ENCODE data around the gene ACADS.

The ACADS gene

GRCh38 chr12:120687578-120688289, 37.9 kb upstream of the ACADS start:
- Histone ChIP-seq H3K4me3 (ENCODE audit: low read depth in 1 of 2, low read length in 2 of 2) (peak overlapping the region; percentile 84 to 88), H3K4me1 (ENCODE audit: control insufficient read depth in 1 of 2, insufficient read depth in 2 of 2, low read length in 2 of 2) (peaks cover 40 to 53% of the 10 kb centered on the region in 2 donors), H3K9ac (ENCODE audit: low read depth in 1 of 2, low read length in 2 of 2) (peak overlapping the region; percentile 83 to 86), H3K9me3 (ENCODE audit: control insufficient read depth in 1 of 2, low read length in 2 of 2) (no peaks in the 10 kb centered on the region), H3K36me3 (ENCODE audit: control insufficient read depth in 1 of 2, insufficient read depth in 2 of 2, low read length in 2 of 2) (no peaks in the 10 kb centered on the region), H3K27ac (ENCODE audit: low read depth, low read length) (peak overlapping the region; percentile 82), H3K27me3 (ENCODE audit: control insufficient read depth in 1 of 2, insufficient read depth in 2 of 2, low read length in 2 of 2) (no peaks in the 10 kb centered on the region)

- Histone ChIP-seq H3K4me3 (ENCODE audit: low read depth in 1 of 2, low read length in 2 of 2) (peak overlapping the region; percentile 84 to 88), H3K27me3 (ENCODE audit: control insufficient read depth in 1 of 2, insufficient read depth in 2 of 2, low read length in 2 of 2) (no peaks in the 10 kb centered on the region), H3K27ac (ENCODE audit: low read depth, low read length) (no peak overlapping the region), H3K4me1 (ENCODE audit: control insufficient read depth in 1 of 2, insufficient read depth in 2 of 2, low read length in 2 of 2) (peaks cover 49 to 55% of the 10 kb centered on the region in 2 donors), H3K36me3 (ENCODE audit: control insufficient read depth in 1 of 2, insufficient read depth in 2 of 2, low read length in 2 of 2) (peaks cover 0 to 5% of the 10 kb centered on the region in 2 donors), H3K9me3 (ENCODE audit: control insufficient read depth in 1 of 2, low read length in 2 of 2) (no peaks in the 10 kb centered on the region), H3K9ac (ENCODE audit: low read depth in 1 of 2, low read length in 2 of 2) (peak overlapping the region; percentile 83 to 86)
Observed at GRCh38 chr12:120688527-120689071, 37.0 kb upstream of the ACADS start.

GRCh38 chr12:120689397-120690082, 36.1 kb upstream of the ACADS start:
- Histone ChIP-seq H3K9me3 (ENCODE audit: control insufficient read depth in 1 of 2, low read length in 2 of 2) (no peaks in the 10 kb centered on the region), H3K9ac (ENCODE audit: low read depth in 1 of 2, low read length in 2 of 2) (peak overlapping the region; percentile 83 to 86)

GRCh38 chr12:120690083-120690450, 35.6 kb upstream of the ACADS start:
- no peak overlapping the region for H3K9ac ChIP-seq (ENCODE audit: low read depth in 1 of 2, low read length in 2 of 2)
- H3K27ac ChIP-seq (ENCODE audit: low read depth, low read length): no peak overlapping the region

More at GRCh38 chr12:120689397-120690082, 36.1 kb upstream of the ACADS start:
- Histone ChIP-seq H3K4me1 (ENCODE audit: control insufficient read depth in 1 of 2, insufficient read depth in 2 of 2, low read length in 2 of 2) (peaks cover 58 to 62% of the 10 kb centered on the region in 2 donors), H3K27ac (ENCODE audit: low read depth, low read length) (peak overlapping the region; percentile 22), H3K36me3 (ENCODE audit: control insufficient read depth in 1 of 2, insufficient read depth in 2 of 2, low read length in 2 of 2) (peaks cover 6 to 15% of the 10 kb centered on the region in 2 donors), H3K4me3 (ENCODE audit: low read depth in 1 of 2, low read length in 2 of 2) (peak overlapping the region; percentile 84 to 88), H3K27me3 (ENCODE audit: control insufficient read depth in 1 of 2, insufficient read depth in 2 of 2, low read length in 2 of 2) (no peaks in the 10 kb centered on the region)

GRCh38 chr12:120690978-120691377, 34.6 kb upstream of the ACADS start:
- Histone ChIP-seq H3K36me3 (ENCODE audit: control insufficient read depth in 1 of 2, insufficient read depth in 2 of 2, low read length in 2 of 2) (peaks cover 20 to 29% of the 10 kb centered on the region in 2 donors), H3K9ac (ENCODE audit: low read depth in 1 of 2, low read length in 2 of 2) (peak overlapping the region; percentile 26 to 38), H3K4me3 (ENCODE audit: low read depth in 1 of 2, low read length in 2 of 2) (peak overlapping the region in 1 of 2 donors; percentile 59), H3K27ac (ENCODE audit: low read depth, low read length) (no peak overlapping the region), H3K27me3 (ENCODE audit: control insufficient read depth in 1 of 2, insufficient read depth in 2 of 2, low read length in 2 of 2) (no peaks in the 10 kb centered on the region), H3K9me3 (ENCODE audit: control insufficient read depth in 1 of 2, low read length in 2 of 2) (no peaks in the 10 kb centered on the region), H3K4me1 (ENCODE audit: control insufficient read depth in 1 of 2, insufficient read depth in 2 of 2, low read length in 2 of 2) (peaks cover 68 to 70% of the 10 kb centered on the region in 2 donors)

More at GRCh38 chr12:120690083-120690450, 35.6 kb upstream of the ACADS start:
- Histone ChIP-seq H3K9me3 (ENCODE audit: control insufficient read depth in 1 of 2, low read length in 2 of 2) (no peaks in the 10 kb centered on the region), H3K36me3 (ENCODE audit: control insufficient read depth in 1 of 2, insufficient read depth in 2 of 2, low read length in 2 of 2) (peaks cover 11 to 20% of the 10 kb centered on the region in 2 donors), H3K4me3 (ENCODE audit: low read depth in 1 of 2, low read length in 2 of 2) (peak overlapping the region; percentile 84 to 88), H3K4me1 (ENCODE audit: control insufficient read depth in 1 of 2, insufficient read depth in 2 of 2, low read length in 2 of 2) (peaks cover 64 to 67% of the 10 kb centered on the region in 2 donors), H3K27me3 (ENCODE audit: control insufficient read depth in 1 of 2, insufficient read depth in 2 of 2, low read length in 2 of 2) (no peaks in the 10 kb centered on the region)

GRCh38 chr12:120692524-120693033, 33.0 kb upstream of the ACADS start:
- peaks cover 68 to 82% of the 10 kb centered on the region in 2 donors for H3K4me1 ChIP-seq (ENCODE audit: control insufficient read depth in 1 of 2, insufficient read depth in 2 of 2, low read length in 2 of 2)
- H3K27ac ChIP-seq (ENCODE audit: low read depth, low read length): no peak overlapping the region

GRCh38 chr12:120693848-120694247, 31.8 kb upstream of the ACADS start:
- Histone ChIP-seq H3K27ac (ENCODE audit: low read depth, low read length) (no peak overlapping the region), H3K27me3 (ENCODE audit: control insufficient read depth in 1 of 2, insufficient read depth in 2 of 2, low read length in 2 of 2) (no peaks in the 10 kb centered on the region), H3K4me1 (ENCODE audit: control insufficient read depth in 1 of 2, insufficient read depth in 2 of 2, low read length in 2 of 2) (peaks cover 57 to 85% of the 10 kb centered on the region in 2 donors), H3K9me3 (ENCODE audit: control insufficient read depth in 1 of 2, low read length in 2 of 2) (no peaks in the 10 kb centered on the region), H3K4me3 (ENCODE audit: low read depth in 1 of 2, low read length in 2 of 2) (no peak overlapping the region), H3K36me3 (ENCODE audit: control insufficient read depth in 1 of 2, insufficient read depth in 2 of 2, low read length in 2 of 2) (peaks cover 47 to 56% of the 10 kb centered on the region in 2 donors), H3K9ac (ENCODE audit: low read depth in 1 of 2, low read length in 2 of 2) (no peak overlapping the region)

More at GRCh38 chr12:120692524-120693033, 33.0 kb upstream of the ACADS start:
- peaks cover 36 to 44% of the 10 kb centered on the region in 2 donors for H3K36me3 ChIP-seq (ENCODE audit: control insufficient read depth in 1 of 2, insufficient read depth in 2 of 2, low read length in 2 of 2)
- no peak overlapping the region for H3K9ac ChIP-seq (ENCODE audit: low read depth in 1 of 2, low read length in 2 of 2)
- no peaks in the 10 kb centered on the region for H3K9me3 ChIP-seq (ENCODE audit: control insufficient read depth in 1 of 2, low read length in 2 of 2)
- H3K27me3 ChIP-seq (ENCODE audit: control insufficient read depth in 1 of 2, insufficient read depth in 2 of 2, low read length in 2 of 2): no peaks in the 10 kb centered on the region
- H3K4me3 ChIP-seq (ENCODE audit: low read depth in 1 of 2, low read length in 2 of 2): no peak overlapping the region

- peaks cover 30 to 66% of the 10 kb centered on the region in 2 donors for H3K4me1 ChIP-seq (ENCODE audit: control insufficient read depth in 1 of 2, insufficient read depth in 2 of 2, low read length in 2 of 2)
- peaks cover 73 to 84% of the 10 kb centered on the region in 2 donors for H3K36me3 ChIP-seq (ENCODE audit: control insufficient read depth in 1 of 2, insufficient read depth in 2 of 2, low read length in 2 of 2)
- no peaks in the 10 kb centered on the region for H3K27me3 ChIP-seq (ENCODE audit: control insufficient read depth in 1 of 2, insufficient read depth in 2 of 2, low read length in 2 of 2)
- no peak overlapping the region for H3K9ac ChIP-seq (ENCODE audit: low read depth in 1 of 2, low read length in 2 of 2)
- no peak overlapping the region for H3K4me3 ChIP-seq (ENCODE audit: low read depth in 1 of 2, low read length in 2 of 2)
- no peak overlapping the region for H3K27ac ChIP-seq (ENCODE audit: low read depth, low read length)
- H3K9me3 ChIP-seq (ENCODE audit: control insufficient read depth in 1 of 2, low read length in 2 of 2): no peaks in the 10 kb centered on the region
Observed at GRCh38 chr12:120696626-120697025, 29.0 kb upstream of the ACADS start.

- Histone ChIP-seq H3K27me3 (ENCODE audit: control insufficient read depth in 1 of 2, insufficient read depth in 2 of 2, low read length in 2 of 2) (no peaks in the 10 kb centered on the region), H3K4me3 (ENCODE audit: low read depth in 1 of 2, low read length in 2 of 2) (no peak overlapping the region), H3K4me1 (ENCODE audit: control insufficient read depth in 1 of 2, insufficient read depth in 2 of 2, low read length in 2 of 2) (peaks cover 24 to 59% of the 10 kb centered on the region in 2 donors), H3K36me3 (ENCODE audit: control insufficient read depth in 1 of 2, insufficient read depth in 2 of 2, low read length in 2 of 2) (peaks cover 73 to 91% of the 10 kb centered on the region in 2 donors), H3K9ac (ENCODE audit: low read depth in 1 of 2, low read length in 2 of 2) (no peak overlapping the region), H3K27ac (ENCODE audit: low read depth, low read length) (no peak overlapping the region), H3K9me3 (ENCODE audit: control insufficient read depth in 1 of 2, low read length in 2 of 2) (no peaks in the 10 kb centered on the region)
Observed at GRCh38 chr12:120697344-120697743, 28.3 kb upstream of the ACADS start.

GRCh38 chr12:120698665-120699064, 27.0 kb upstream of the ACADS start:
- Histone ChIP-seq H3K36me3 (ENCODE audit: control insufficient read depth in 1 of 2, insufficient read depth in 2 of 2, low read length in 2 of 2) (peaks cover 79 to 97% of the 10 kb centered on the region in 2 donors), H3K9ac (ENCODE audit: low read depth in 1 of 2, low read length in 2 of 2) (no peak overlapping the region)

More at GRCh38 chr12:120698665-120699064, 27.0 kb upstream of the ACADS start:
- no peak overlapping the region for H3K27ac ChIP-seq (ENCODE audit: low read depth, low read length)
- no peaks in the 10 kb centered on the region for H3K9me3 ChIP-seq (ENCODE audit: control insufficient read depth in 1 of 2, low read length in 2 of 2)
- no peaks in the 10 kb centered on the region for H3K27me3 ChIP-seq (ENCODE audit: control insufficient read depth in 1 of 2, insufficient read depth in 2 of 2, low read length in 2 of 2)
- H3K4me1 ChIP-seq (ENCODE audit: control insufficient read depth in 1 of 2, insufficient read depth in 2 of 2, low read length in 2 of 2): peaks cover 18 to 52% of the 10 kb centered on the region in 2 donors
- no peak overlapping the region for H3K4me3 ChIP-seq (ENCODE audit: low read depth in 1 of 2, low read length in 2 of 2)

Data from duodenal mucosa (tissue), 2 donors.